ENCODE measurements around the gene QRSL1.

DNA sequence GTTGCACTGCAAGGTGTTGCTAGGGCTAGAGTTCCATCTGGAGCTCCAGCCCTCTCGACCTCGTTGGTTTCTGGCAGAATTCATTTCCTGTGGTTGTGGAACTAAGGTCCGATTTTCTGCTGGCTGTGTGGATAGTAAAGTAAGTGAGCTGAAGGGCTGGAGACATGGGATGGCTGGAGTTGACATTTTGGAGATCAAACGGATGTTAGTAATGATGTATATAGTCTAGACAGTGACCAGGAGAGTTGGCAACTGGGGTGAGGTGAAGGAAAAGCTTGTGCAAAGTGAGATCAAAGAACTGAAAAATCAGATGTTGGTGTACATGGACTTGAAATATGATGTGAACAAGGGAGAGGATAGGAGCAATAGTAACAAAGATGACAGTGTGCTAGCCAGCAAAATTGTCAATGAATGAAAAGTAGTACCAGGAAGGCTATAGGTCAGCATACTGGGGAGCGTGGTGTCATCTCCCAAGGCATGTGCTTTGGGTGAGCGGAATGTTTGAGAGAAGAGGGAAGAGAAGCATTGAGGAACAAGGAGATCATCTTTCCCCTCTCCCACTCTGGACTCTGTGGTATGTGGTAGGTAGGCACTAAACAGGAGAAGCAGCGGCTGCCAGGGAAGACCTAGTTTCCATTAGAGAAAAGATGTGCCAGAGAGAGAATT is 7.8 kb downstream of the QRSL1 start:
- TF ChIP-seq, protein P1, sequence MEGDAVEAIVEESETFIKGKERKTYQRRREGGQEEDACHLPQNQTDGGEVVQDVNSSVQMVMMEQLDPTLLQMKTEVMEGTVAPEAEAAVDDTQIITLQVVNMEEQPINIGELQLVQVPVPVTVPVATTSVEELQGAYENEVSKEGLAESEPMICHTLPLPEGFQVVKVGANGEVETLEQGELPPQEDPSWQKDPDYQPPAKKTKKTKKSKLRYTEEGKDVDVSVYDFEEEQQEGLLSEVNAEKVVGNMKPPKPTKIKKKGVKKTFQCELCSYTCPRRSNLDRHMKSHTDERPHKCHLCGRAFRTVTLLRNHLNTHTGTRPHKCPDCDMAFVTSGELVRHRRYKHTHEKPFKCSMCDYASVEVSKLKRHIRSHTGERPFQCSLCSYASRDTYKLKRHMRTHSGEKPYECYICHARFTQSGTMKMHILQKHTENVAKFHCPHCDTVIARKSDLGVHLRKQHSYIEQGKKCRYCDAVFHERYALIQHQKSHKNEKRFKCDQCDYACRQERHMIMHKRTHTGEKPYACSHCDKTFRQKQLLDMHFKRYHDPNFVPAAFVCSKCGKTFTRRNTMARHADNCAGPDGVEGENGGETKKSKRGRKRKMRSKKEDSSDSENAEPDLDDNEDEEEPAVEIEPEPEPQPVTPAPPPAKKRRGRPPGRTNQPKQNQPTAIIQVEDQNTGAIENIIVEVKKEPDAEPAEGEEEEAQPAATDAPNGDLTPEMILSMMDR (IDR thresholded peaks at IDR 0.05; ENCODE audit: extremely low read depth in 1 of 2, insufficient read depth in 1 of 2, low read depth in 1 of 2, low read length in 2 of 2), result no peak
- TF ChIP-seq, protein P2, sequence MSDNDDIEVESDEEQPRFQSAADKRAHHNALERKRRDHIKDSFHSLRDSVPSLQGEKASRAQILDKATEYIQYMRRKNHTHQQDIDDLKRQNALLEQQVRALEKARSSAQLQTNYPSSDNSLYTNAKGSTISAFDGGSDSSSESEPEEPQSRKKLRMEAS (IDR thresholded peaks at IDR 0.05; ENCODE audit: insufficient read depth, insufficient read length), result no peak
- TF ChIP-seq POLR2A (IDR thresholded peaks at IDR 0.05; ENCODE audit: low read depth, low read length) (no peak), FOS (IDR thresholded peaks at IDR 0.05; ENCODE audit: borderline replicate concordance, insufficient read depth, low read length) (no peak), POLR2AphosphoS5 (IDR thresholded peaks at IDR 0.05; ENCODE audit: insufficient read depth, low read depth, low read length) (no peak), EZH2 (IDR thresholded peaks at IDR 0.05; ENCODE audit: borderline replicate concordance, low read depth, low read length, severe bottlenecking) (no peak), JUN (IDR thresholded peaks at IDR 0.05; ENCODE audit: borderline replicate concordance, insufficient read depth, insufficient read length, low read depth) (no peak)

Data from endothelial cell of umbilical vein (primary cell).